ENCODE results near the gene CYP26C1.
A peak's percentile ranks its signal among the peaks of the same experiment; 100 is the strongest.
"Not testable (repeated sequence)": the region's sequence is repeated elsewhere in the genome, so short reads cannot be mapped to it uniquely, and the experiment has no call there.

The CYP26C1 gene

GRCh38 chr10:93079663-93080349 is 19.2 kb downstream of the CYP26C1 start:
- no peak for DNase-seq

GRCh38 chr10:93080350-93081046 is 19.9 kb downstream of the CYP26C1 start:
- peak; percentile 63 to 64 for DNase-seq

GRCh38 chr10:93081318-93081717 is 20.7 kb downstream of the CYP26C1 start:
- DNase-seq, result no peak

GRCh38 chr10:93081834-93082233 is 21.2 kb downstream of the CYP26C1 start:
- no peak for DNase-seq

- DNase-seq, result no peak
Measured at GRCh38 chr10:93083743-93084539, 23.3 kb downstream of the CYP26C1 start.

GRCh38 chr10:93085272-93085859 is 24.8 kb downstream of the CYP26C1 start:
- DNase-seq, result no peak

GRCh38 chr10:93086289-93086688 is 25.7 kb downstream of the CYP26C1 start:
- no peak for DNase-seq

- no peak for DNase-seq
Measured at GRCh38 chr10:93087846-93088245, 27.2 kb downstream of the CYP26C1 start.

GRCh38 chr10:93088466-93088865 is 27.9 kb downstream of the CYP26C1 start:
- DNase-seq, result no peak

- no peak for DNase-seq
Measured at GRCh38 chr10:93090619-93091018, 30.0 kb downstream of the CYP26C1 start.

- DNase-seq, result no peak
Measured at GRCh38 chr10:93091960-93092359, 31.4 kb downstream of the CYP26C1 start.

- DNase-seq, result no peak
Measured at GRCh38 chr10:93095225-93095624, 34.6 kb downstream of the CYP26C1 start.

- no peak for DNase-seq
Measured at GRCh38 chr10:93096901-93097300, 36.3 kb downstream of the CYP26C1 start.

- DNase-seq, result no peak
Measured at GRCh38 chr10:93097386-93097785, 36.8 kb downstream of the CYP26C1 start.

- no peak for DNase-seq
Measured at GRCh38 chr10:93098816-93099215, 38.2 kb downstream of the CYP26C1 start.

- DNase-seq, result no peak
Measured at GRCh38 chr10:93099670-93100069, 39.1 kb downstream of the CYP26C1 start.

GRCh38 chr10:93101148-93101547 is 40.5 kb downstream of the CYP26C1 start:
- not testable (repeated sequence) for DNase-seq

GRCh38 chr10:93103953-93104352 is 43.4 kb downstream of the CYP26C1 start:
- no peak for DNase-seq

GRCh38 chr10:93106631-93107072 is 46.1 kb downstream of the CYP26C1 start:
- DNase-seq, result no peak

- DNase-seq, result no peak
Measured at GRCh38 chr10:93110472-93111146, 50.0 kb downstream of the CYP26C1 start.

- DNase-seq, result no peak
Measured at GRCh38 chr10:93113042-93113441, 52.4 kb downstream of the CYP26C1 start.

- DNase-seq, result peak; percentile 74 to 78
Measured at GRCh38 chr10:93115661-93116383, 55.2 kb downstream of the CYP26C1 start.
